Measurements from ENCODE around the gene BLOC1S4.
"Not testable (repeated sequence)": the region's sequence is repeated elsewhere in the genome, so short reads cannot be mapped to it uniquely, and the experiment has no call there.

The BLOC1S4 gene

DNA sequence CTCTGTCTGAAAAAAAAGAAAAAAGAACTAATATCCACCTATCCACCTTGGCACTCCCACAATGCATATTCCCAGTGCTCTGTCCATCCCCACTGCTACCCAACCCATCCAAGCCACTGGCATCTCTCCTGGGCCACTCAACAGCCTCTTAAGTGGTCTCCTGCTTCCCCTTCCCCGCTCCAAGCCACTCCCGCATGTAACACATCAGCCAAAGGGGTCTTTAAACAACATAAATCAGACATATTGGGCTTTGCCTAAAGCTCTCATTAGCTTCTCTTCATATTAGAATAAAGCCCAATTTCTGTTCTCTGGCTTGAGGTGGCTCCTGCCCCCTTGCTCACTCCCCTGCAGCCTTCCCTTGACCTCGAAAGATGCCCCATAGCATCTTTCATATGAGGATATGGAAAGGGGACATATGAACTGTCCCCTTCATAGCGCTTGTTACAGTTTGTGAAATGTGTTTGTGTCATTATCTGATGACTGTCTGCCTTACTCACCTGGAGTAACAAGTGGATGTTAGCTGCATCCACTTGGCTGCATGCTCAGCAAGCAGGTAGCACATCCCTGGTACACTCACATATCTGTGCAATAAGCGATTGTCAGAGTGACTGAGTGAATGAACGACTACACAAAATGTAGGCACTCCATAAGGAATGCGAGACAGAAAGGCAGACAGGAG, 3.1 kb downstream of the BLOC1S4 start:
- DNase-seq (ENCODE audit: low spot score) (no peak), FAIRE-seq (no peak)

DNA sequence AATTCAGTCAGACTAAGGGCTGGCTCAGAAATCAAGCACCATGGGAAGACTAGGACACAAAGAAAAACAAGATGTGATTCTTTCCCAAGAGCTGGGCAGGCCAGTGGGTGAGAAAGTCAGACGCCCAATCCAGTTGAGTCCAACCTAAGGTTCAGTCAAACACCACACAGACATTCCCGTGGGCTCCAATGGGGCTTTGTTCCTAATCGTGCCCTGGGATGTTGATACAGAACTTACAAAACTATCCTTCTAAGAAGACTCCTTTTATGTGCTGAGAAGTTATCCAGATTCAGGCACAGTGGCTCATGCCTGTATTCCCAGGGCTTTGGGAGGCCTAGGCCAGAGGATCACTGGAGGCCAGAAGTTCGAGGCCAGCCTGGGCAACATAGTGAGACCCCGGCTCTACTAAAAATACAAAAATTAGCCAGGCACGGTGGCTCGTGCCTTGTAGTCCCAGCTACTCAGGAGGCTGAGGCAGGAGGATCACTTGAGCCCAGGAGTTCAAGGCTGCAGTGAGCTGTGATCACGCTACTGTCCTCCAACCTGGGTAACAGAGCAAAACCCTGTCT, 3.7 kb downstream of the BLOC1S4 start:
- FAIRE-seq (no peak), DNase-seq (ENCODE audit: low spot score) (no peak)

DNA sequence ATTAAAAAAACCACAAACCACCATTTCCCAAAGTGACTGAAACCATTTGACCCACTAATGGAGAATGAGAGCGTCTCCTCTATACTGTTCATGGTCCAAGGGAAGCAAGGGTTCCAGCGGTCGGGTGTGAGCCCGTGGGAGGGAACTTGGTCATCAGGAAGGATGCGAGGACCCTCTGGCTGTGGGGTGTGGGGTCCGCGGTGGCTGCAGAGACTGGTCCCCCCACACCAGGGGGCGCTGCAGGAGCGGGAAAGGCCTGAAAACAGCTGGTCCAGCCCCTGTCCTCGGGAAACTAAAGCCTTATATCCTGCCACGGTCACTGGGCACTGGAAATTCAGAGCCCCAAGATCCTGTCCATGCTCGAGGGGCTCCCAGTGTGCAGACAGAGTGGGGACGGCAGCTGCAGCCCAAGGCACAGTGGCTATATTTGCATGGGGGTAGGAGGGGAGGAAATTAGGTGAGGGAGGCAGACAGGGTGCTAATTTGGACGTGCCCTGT, 4.3 kb downstream of the BLOC1S4 start:
- FAIRE-seq (no peak), DNase-seq (ENCODE audit: low spot score) (peak; percentile 53)

DNA sequence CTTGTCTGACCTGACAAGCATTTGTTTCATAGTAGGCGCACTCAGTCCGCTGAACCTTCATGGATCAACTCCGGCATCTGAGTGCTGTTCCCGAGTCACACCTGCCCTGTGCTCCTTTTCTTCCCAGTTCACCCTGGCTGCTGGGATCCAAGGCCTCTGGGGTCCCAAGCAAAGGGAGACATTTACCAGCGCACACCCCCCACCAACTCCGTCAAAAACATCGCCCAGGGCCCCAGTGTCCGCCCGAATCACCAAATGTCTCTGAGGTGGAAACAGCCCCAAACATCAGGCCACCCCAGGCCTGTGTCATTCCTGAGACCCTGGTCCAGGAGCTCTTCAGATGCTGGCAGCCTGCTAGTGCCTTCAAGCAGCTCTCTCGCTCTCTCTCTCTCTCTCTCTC, 5.1 kb downstream of the BLOC1S4 start:
- DNase-seq (ENCODE audit: low spot score) (no peak), FAIRE-seq (no peak)

DNA sequence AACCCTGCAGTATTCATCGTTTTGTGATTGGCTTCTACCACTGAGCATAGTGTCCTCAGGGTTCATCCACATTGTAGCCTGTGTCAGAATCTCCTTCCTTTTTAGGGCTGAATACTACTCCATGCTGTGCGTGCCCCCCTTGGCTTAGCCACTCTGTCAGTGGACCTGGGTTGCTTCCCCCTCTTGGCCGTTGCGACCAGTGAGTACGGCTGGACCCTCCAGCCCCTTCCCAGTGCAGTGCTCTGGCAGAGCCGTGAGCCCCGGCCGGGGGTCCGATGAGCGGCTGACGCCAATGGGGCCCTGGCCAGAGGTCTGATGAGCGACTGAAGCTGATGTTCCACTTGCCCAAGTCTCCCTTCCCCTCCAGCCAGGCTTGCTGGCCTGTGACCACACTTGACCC, 6.9 kb downstream of the BLOC1S4 start:
- DNase-seq (ENCODE audit: low spot score) (no peak), FAIRE-seq (no peak)

DNA sequence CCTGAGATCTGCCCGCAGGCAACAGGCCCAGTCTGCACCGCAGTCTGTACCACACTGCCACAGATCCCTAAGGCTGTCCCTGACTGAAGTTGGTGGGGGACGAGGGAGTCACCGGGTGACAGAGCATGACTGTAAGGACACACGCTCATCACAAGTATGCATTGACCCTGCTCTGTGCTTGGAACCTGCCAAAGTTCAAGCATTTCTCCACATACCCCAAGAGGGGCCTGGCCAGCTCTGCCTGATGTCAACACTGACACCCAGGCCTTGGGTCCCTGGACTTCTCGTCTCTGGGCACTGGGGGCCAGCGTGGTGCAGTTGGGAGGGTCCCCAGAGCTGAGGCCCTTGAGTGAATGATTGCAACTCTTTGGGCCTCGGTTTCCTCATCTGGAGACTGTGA, 7.9 kb downstream of the BLOC1S4 start:
- FAIRE-seq (no peak), DNase-seq (ENCODE audit: low spot score) (no peak)

DNA sequence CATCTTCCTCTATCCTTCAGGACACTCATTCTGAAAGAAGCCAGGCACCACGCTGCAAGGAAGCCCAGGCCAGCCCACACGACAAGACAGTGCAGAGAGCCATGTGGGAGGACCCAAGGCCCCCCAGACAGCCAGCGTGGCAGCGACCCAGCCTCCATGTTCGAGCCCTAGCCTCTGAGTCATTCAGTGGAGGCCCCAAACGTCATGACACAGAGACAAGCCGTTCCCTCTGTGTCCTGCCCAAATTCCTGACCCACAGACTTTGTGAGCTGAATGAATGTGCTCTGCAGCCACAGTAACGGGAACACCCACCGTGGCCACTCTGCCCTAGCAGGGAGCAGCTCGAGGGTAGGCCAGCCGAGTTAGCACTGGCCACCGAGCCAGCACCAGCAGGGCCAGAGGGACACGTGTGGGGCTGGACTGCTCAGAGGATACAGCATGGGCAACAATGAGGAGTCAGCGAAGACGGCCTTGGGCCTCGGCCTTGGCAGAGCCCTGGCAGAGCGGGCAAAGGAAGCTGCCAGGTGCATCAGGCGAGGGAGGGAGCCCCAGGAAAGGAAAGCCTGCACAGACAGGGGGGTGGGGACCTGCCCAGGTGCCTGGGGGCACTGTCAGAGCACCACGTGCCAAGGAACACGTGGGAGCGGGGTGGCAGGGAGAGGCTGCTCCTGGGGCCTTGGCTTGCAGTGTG, 8.6 kb downstream of the BLOC1S4 start:
- FAIRE-seq: no peak

DNA sequence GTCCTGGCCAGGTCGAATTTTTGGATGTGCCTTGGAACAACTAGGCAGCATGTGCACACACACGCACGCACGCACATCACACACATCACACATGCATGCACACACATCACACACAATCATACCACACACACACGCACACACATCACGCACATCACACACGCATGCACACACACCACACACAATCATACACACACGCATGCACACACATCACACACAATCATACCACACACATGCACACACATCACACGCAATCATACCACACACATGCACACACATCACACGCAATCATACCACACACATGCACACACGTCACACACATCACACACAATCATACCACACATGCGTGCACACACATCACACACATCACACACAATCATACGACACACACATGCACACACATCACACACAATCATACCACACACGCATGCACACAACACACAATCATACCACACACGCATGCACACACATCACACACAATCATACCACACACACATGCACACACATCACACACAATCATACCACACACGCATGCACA, 9.5 kb downstream of the BLOC1S4 start:
- not testable (repeated sequence) for FAIRE-seq; DNase-seq (ENCODE audit: low spot score)

More for the DNA sequence above, 8.6 kb downstream of the BLOC1S4 start:
- no peak for DNase-seq (ENCODE audit: low spot score)

DNA sequence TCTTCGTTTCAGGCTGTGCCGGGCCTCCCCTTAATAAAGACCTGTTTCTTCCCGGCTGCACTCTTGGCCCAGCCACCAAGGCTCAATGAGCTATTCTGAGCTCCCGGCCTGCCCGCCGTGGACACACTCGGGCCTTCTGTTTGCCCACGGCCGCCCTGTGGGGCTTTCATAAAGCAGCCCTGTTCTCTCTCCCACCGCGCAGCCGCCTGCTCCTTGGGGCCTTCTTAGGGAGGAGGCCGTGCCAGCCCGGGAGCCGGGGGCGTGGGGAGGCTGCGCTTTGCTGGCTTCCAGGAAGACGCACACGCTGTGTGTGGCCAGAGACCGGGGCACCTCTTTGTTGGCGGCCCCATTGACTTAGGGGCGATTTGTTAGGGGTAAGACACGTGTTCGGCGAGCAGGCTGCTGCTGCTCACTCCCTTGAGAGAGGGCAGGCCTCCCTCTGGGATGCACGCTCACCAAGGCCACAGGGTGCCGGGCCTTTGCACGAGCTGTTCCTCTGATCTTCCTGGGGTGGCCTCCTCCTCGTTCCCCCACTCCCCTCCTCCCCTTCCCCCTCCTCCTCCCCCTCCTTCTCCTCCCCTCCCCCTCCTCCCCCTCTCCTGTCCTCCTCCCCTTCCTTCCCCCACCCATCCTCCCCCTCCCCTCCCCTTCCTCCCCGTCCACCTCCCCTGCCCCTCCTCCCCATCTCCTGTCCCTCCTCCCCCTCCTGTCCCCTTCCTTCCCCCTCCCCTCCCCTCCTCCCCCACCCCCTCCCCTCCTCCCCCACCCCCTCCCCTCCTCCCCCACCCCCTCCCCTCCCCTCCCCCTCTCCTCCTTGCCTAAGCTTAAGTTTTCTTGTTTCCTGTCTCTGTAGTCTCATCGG, 11.3 kb downstream of the BLOC1S4 start:
- FAIRE-seq (no peak), DNase-seq (ENCODE audit: low spot score) (no peak)

DNA sequence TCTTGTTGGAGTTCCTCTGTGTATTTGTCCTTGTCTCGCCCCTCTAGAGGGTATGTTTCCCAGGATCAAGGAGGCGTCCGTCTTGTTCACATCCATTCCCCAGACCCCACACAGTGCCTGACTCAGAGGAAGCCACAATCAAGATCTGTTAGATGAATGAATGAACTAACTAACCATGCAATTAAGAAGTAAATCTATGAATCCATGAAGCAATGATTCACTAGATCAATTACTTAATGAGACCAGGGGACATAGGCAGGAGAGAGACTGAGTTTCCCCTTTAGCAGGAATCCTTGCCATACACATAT, 11.9 kb downstream of the BLOC1S4 start:
- no peak for FAIRE-seq
- no peak for DNase-seq (ENCODE audit: low spot score)

DNA sequence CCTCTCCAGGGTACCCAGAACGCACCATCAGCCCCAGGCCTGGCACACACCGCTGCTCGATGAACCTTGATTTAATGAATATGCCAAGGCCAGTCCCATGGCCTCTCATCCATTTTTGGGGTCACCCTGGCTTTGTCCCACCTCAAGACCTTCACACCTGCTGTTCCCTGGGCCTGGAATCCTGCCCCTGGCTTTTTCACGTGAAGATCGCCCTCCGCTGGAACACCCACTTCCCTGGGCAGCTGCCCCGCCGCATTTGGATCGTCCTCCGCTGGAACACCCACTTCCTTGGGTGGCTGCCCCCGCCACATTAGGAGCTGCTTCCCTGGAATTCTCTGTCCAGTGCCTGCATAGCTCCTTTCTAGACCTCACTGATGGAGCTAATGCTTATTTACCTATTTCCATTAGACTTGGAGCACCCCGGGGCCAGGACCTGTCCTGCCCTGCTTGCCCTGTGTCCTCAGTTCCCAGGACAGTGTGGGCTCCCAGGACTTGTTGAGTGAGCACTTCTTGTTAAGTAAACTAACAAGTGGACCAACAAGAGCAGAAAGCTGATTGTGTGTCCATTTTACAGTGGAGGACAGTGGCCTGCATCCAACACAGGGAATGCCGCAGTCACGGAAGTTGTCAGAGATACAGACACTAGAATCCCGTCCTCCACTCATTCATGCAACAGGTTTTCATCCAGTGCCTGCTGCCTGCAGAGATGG, 12.5 kb downstream of the BLOC1S4 start:
- FAIRE-seq (no peak), DNase-seq (ENCODE audit: low spot score) (no peak)

DNA sequence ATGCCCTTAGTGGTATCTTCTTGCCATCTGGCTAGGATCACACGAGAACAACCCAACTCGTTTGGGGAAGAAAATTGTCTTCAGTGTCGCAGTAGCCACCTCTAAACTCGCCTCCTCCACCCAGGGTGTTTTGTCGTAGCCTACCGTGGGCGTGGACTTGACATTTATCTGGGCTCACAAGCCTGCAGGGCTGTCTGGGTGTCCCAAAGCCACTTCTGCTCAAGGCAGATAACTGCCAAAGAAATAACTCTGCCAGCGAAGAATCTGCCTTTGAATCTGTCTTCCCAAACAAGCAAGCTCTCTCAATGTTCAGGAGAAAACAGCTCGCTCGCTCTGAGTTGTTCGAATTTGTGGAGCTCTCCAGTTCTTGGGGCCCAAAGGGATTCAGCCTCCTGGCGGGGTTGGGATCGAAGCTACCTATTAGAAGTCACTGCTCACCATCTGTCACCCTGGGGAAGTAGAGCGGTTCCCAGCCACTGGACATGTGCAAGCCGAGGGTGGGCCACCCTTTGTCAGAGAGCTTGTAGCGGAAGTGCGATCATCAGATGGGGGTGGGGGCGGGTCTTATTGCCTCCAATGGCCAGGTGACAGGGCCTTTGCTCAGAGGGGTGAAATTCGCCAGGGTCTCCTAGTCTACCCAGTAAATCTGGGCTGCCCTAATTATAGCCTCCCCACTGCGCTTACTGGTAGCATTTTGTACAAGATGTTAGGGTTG, 14.8 kb downstream of the BLOC1S4 start:
- FAIRE-seq: no peak
- DNase-seq (ENCODE audit: low spot score): no peak

DNA sequence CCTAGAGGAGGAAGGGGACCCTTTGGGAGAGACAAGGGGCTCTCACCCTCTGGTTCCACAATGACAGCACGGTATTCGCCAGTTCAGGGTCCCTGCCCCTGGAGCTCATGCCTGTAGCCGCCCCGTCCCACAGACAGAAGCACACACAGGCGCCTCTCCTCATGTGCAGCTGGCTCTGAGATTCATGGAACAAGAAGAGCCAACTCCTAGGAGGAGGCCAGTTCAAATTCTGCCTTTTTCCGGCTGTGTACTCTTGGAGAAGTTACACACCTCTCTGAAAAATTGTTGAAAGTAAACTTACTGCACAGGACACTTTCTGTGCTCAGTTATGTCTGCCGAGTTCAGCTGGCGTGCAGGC, 15.3 kb downstream of the BLOC1S4 start:
- DNase-seq (ENCODE audit: low spot score): no peak
- FAIRE-seq: no peak

DNA sequence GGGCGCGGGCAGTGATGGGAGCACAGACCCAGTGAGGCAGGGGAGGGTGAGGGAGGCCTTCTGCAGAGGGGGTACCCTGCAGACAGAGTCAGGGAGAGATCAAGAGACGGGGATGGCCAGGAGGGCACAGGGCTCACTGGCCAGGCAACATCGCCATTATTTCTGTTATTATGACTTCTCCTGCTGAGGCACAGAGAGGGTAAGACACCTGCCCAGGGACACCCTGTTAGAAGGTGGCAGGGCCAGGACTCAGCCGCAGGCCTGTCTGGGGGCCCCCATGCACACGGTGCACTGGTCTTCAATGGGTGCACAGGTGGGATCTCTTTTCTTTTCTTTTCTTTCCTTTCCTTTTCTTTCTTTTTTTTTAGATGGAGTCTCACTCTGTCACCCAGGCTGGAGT, 15.8 kb downstream of the BLOC1S4 start:
- no peak for FAIRE-seq
- DNase-seq (ENCODE audit: low spot score): no peak

DNA sequence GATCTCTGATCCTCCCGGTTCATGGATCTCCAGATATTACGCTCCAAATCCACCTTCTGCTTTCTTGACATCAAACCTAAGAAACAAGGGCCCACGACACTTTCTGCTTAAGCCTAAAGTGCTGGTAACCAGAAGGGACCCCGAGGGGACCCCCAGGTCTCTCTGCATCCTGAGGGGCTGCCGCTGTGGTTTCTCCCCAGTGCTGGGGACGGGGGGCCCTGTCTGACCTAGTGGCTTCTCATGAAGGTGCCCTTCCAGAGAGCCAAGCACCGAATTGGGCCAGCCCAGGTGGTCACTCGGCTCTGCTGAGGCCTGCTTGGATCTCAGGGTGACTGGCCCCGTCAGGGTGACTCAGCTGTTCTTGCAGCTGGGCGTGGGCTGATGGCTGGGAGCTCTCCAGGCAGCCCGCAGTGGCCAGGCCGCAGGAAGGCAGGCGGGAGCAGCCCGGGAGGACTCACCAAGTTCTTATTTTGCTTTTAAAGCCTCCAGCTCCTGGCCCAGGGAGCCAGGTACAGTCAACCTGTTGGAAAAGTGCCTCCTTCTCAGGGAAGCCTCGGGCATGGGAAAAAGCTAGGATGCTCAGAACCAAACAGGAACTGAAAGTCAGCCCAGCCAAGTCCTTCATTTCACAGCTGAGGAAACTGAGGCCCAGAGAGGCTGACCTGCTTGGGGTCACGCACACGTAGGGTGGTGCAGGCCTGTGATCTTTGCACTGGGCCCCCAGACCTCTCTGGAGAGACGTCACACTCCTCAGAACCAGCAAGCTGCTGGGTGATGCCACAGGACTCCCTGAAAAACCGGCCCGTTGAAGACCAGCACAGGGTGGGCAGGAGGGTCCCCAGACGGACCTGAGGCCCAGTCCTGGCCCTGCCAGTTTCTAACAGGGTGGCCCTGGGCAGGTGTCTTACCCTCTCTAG, 16.7 kb downstream of the BLOC1S4 start:
- peak; percentile 79 for DNase-seq (ENCODE audit: low spot score)
- FAIRE-seq: peak; percentile 59

DNA sequence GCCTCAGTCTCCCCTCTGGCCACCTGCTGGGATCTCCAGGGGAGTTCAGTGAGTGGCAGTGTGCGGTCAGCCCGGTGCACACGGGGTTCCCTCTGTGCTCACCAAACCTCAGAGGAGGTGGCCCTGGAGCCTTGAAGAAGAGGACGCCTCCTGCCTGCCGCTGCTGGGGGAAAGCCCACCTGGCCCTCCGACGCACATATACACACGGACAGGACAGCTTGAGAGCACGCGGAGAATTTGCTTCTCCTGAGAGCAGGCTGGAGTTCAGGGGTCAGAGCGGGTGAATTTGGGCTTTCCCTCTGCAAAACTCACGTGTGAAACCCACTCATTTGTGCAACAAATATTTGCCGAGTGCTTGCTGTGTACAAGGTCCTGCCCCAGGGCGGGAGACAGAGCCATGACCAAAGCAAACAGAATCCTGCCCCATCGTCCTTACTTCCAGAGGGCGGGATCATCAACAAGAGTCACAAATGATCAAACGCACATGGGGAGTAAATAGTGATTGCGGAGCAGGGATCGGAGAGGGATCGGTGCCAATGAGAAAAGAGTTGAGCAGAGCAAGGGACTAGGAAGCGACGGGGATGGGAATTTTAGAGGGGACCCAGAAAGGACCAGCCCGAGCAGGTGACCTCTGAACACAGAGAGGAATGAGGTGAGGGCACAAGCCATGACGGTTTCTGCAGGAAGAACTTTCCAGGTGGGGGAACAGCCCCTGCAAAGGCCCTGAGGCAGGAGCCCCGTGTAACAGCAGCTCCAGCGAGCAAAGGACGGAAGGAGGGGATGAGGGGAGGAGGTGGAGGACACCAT, 17.6 kb downstream of the BLOC1S4 start:
- FAIRE-seq: no peak
- no peak for DNase-seq (ENCODE audit: low spot score)

DNA sequence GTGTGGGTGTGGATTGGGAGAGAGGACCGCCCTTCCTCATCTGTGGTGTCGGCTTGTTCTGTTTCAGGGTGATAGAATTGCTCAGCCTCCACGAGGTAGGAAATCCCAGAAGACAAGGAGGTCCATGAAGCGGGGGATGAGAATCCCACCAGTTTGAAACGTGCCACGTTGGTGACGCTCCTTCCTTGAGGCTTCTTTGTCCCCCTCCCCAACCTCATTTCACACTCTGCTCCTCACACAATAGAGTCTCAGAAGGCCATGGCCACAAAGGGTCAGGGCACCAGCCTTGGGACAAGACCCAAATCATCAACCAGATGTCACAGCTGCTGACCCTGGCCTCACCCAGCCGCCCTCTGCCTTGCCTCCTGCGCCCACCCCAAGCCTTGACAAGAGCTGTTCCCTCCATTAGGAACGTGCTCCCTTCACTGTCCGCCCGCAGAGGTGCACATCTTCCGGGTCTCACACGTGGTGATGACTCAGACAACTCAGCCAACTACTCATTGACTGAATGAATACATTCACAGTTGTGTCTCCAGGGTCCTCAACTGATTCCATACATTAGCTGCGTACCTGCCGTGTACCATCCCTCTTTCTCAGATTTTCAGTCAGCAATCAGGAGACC, 18.3 kb downstream of the BLOC1S4 start:
- no peak for FAIRE-seq

DNA sequence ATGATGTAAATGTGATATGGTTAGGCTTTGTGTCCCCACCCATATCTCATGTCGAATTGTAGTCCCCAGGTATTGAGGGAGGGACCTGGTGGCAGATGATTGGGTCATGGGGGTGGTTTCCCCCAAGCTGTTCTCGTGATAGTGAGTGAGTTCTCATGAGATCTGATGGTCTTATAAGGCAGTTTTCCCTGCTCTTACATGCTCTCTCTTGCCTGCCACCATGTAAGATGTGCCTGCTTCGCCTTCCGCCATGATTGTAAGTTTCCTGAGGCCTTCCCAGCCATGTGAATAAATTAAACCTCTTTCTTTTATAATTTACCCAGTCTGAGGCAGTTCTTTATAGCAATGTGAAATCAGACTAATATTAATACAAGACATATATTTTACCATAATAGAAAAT, 23.9 kb downstream of the BLOC1S4 start:
- DNase-seq (ENCODE audit: low spot score): no peak

More for the DNA sequence above, 18.3 kb downstream of the BLOC1S4 start:
- DNase-seq (ENCODE audit: low spot score): no peak

More for the DNA sequence above, 23.9 kb downstream of the BLOC1S4 start:
- FAIRE-seq: no peak

All from RCC 7860 (cell line).